H1 (cell line): ENCODE measurements around the gene BDKRB1. TPM values are rescaled to one million over a fixed set of nuclear protein-coding genes. Genes with fewer than 3 reads are reported as not detected.

Experiments
- ASH2L ChIP-seq: fragments of 200-600, 300-600 bp; sonication (generic); IDR thresholded peaks from one replicate; pipeline ENCODE4 v1.7.1; 2017; ENCODE audit warnings: low read length
- CBX5 ChIP-seq: fragments of 300-800, 300-1000 bp; sonication (generic); IDR thresholded peaks from 2 replicates; pipeline ENCODE4 v1.7.1; 2016; ENCODE audit warnings: antibody characterized with exemption, low read length, low read depth
- CHD7 ChIP-seq: fragments of 300-600 bp; sonication (generic); IDR thresholded peaks from 2 replicates; pipeline ENCODE4 v1.7.1; 2012; ENCODE audit warnings: low read length, moderate library complexity, mild to moderate bottlenecking, inconsistent platforms; ENCODE audit not compliant: insufficient replicate concordance
- CTCF ChIP-seq, 3 experiments: IDR thresholded peaks; 1 replicate in 2 of 3; 2 replicates in 1 of 3; pipeline versions ENCODE4 v1.5.1 to v1.6.1; 2011; ENCODE audit warnings: low read length in 3 of 3, mild to moderate bottlenecking in 3 of 3, inconsistent platforms in 2 of 3, low read depth in 1 of 3, moderate library complexity in 1 of 3; ENCODE audit not compliant: insufficient read depth in 1 of 3; ENCODE audit errors: control extremely low read depth in 1 of 3
- E2F6 ChIP-seq: IDR thresholded peaks from 2 replicates; pipeline ENCODE4 v1.6.1; 2012; ENCODE audit warnings: inconsistent platforms
- EGR1 ChIP-seq: IDR thresholded peaks from 2 replicates; pipeline ENCODE4 v1.6.1; 2011; ENCODE audit warnings: low read depth, low read length, borderline replicate concordance
- KDM4A ChIP-seq: IDR thresholded peaks from one replicate; pipeline ENCODE4 v1.7.1; 2012; ENCODE audit warnings: low read depth, mild to moderate bottlenecking, moderate library complexity, low read length, inconsistent platforms; ENCODE audit not compliant: severe bottlenecking
- SRF ChIP-seq: IDR thresholded peaks from 2 replicates; pipeline ENCODE4 v1.6.1; 2011; ENCODE audit warnings: mild to moderate bottlenecking, low read depth, low read length, moderate library complexity
- TBP ChIP-seq: IDR thresholded peaks from 2 replicates; pipeline ENCODE4 v1.6.1; 2011; ENCODE audit warnings: low read depth, low read length, improper control_type of control experiment
- polyA plus RNA-seq, 7 experiments: library from polyadenylated mRNA; depleted of rRNA in 3 of 7; stranded (reverse) in 5 of 7; unstranded in 2 of 7; fragments of >200 nt in 5 of 7; fragments of 200-250 nt in 2 of 7; gene quantifications; 1 replicate in 5 of 7; 2 replicates in 1 of 7; 4 replicates in 1 of 7; pipeline versions ENCODE4 v1.2.1 to v1.2.3, GENCODE V29; 2011 to 2013; ENCODE audit warnings: missing spikeins in 2 of 7, mixed read lengths in 2 of 7
- total RNA-seq: library from RNA; stranded (reverse); fragmentation: NEBNext Ultra II Directional; extraction: Animal tissue kit (Norgen Biotek cat#: 25700); gene quantifications from 2 replicates; pipeline ENCODE4 v1.2.1, GENCODE V29; 2021

BDKRB1 gene
- total and polyA plus RNA-seq, 2 of the 8 experiments (the other 6 are each of a cell fraction or from before 2014, with no cell fraction given): 0.27 TPM; not detected in 1

GRCh38 chr14:96294246-96294645, 38.2 kb downstream of the BDKRB1 start (continued):
- TF ChIP-seq CHD7 (no peak), EGR1 (no peak), CBX5 (no peak), KDM4A (no peak), TBP (no peak), SRF (no peak), ASH2L (no peak), E2F6 (no peak), CTCF (IDR thresholded peaks at IDR 0.05; ENCODE audit: control extremely low read depth in 1 of 3, insufficient read depth in 1 of 3, low read depth in 1 of 3, low read length in 3 of 3) (no peak)
